DOHH2 (cell line): ENCODE data around the gene KIT.

ENCODE experiments used
- H3F3A ChIP-seq: fragments of 200-600 bp; sonication (generic), shearing (Covaris generic); 2 replicates; pipeline ENCODE4 v1.6.0; 2016; ENCODE audit warnings: antibody characterized with exemption, mild to moderate bottlenecking; ENCODE audit not compliant: control insufficient read depth, insufficient read depth
- H3K27ac ChIP-seq: fragments of 200-600 bp; sonication (generic); 2 replicates; pipeline ENCODE4 v1.5.1; 2014; ENCODE audit warnings: low read depth, mild to moderate bottlenecking, low read length, moderate library complexity
- H3K27me3 ChIP-seq: fragments of 200-600 bp; sonication (generic); 2 replicates; pipeline ENCODE4 v1.6.1; 2014; ENCODE audit warnings: mild to moderate bottlenecking, low read length, mixed read lengths; ENCODE audit not compliant: control insufficient read depth
- H3K36me3 ChIP-seq: fragments of 200-600 bp; sonication (generic); 2 replicates; pipeline ENCODE4 v1.6.1; 2014; ENCODE audit warnings: mild to moderate bottlenecking, low read length, moderate library complexity, mixed read lengths; ENCODE audit not compliant: control insufficient read depth
- H3K4me1 ChIP-seq: fragments of 200-600 bp; sonication (generic); 2 replicates; pipeline ENCODE4 v1.6.1; 2014; ENCODE audit warnings: mild to moderate bottlenecking, low read length, mixed read lengths; ENCODE audit not compliant: control insufficient read depth
- H3K4me2 ChIP-seq: fragments of 200-600 bp; sonication (generic); 2 replicates; pipeline ENCODE4 v1.6.0; 2014; ENCODE audit warnings: mild to moderate bottlenecking, low read length, moderate library complexity
- H3K4me3 ChIP-seq: fragments of 200-600 bp; sonication (generic); 2 replicates; pipeline ENCODE4 v1.5.1; 2014; ENCODE audit warnings: mild to moderate bottlenecking, low read length, mixed read lengths
- H3K79me2 ChIP-seq: fragments of 200-600 bp; sonication (generic); 2 replicates; pipeline ENCODE4 v1.6.1; 2014; ENCODE audit warnings: mild to moderate bottlenecking, low read length, mixed read lengths; ENCODE audit not compliant: control insufficient read depth
- H3K9me2 ChIP-seq: fragments of 200-600 bp; sonication (generic); replicated peaks from 2 replicates; pipeline ENCODE4 v1.6.1; 2014; ENCODE audit warnings: mild to moderate bottlenecking, low read length, mixed read lengths; ENCODE audit not compliant: control insufficient read depth
- H3K9me3 ChIP-seq: fragments of 200-600 bp; sonication (generic); 2 replicates; pipeline ENCODE4 v1.6.1; 2014; ENCODE audit warnings: antibody characterized with exemption, low read length, mixed read lengths; ENCODE audit not compliant: control insufficient read depth, insufficient read depth
- H4K20me1 ChIP-seq: fragments of 200-600 bp; sonication (generic); 2 replicates; pipeline ENCODE4 v1.6.0; 2014; ENCODE audit warnings: low read depth, mild to moderate bottlenecking, antibody characterized with exemption, low read length, moderate library complexity; ENCODE audit not compliant: control insufficient read depth, insufficient read depth
- EZH2phosphoT487 ChIP-seq: fragments of 200-600 bp; sonication (generic); IDR thresholded peaks from 2 replicates; pipeline ENCODE4 v1.6.1; 2017; ENCODE audit warnings: borderline replicate concordance, mild to moderate bottlenecking, antibody characterized with exemption, low read length, moderate library complexity, mixed read lengths
- TF ChIP-seq, protein P1 (sequence below): fragments of 200-600 bp; sonication (generic); IDR thresholded peaks from one replicate; pipeline ENCODE4 v1.5.1; 2014; ENCODE audit warnings: antibody characterized with exemption, mild to moderate bottlenecking, low read depth, low read length; ENCODE audit not compliant: poor library complexity, severe bottlenecking

KIT gene

DNA sequence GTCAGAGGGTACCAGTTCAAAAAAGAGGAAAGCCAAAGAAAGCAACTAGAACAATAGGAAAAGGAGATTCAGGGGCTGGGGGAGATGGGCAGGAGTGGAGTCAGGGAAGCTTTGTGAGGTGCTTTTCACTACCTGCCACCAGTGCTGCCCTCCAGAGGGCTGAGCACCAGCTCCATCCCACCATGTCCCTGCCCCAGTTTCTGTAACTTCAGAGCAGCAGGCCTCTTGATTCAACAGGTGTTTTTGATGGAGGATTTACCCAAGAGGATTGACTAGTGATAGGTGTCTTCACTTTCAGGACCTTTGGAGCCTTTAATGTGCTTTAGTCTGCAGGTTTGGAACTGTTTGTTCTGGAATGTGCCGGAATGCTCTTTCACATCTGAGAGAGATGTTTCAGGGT, 12.1 kb downstream of the KIT start:
- no peaks in the 10 kb centered on the region for H3K36me3 ChIP-seq
- H4K20me1 ChIP-seq: no peaks in the 10 kb centered on the region
- no peak overlapping the region for H3K27ac ChIP-seq
- H3K4me3 ChIP-seq: no peak overlapping the region
- H3K9me3 ChIP-seq: no peaks in the 10 kb centered on the region
- H3K79me2 ChIP-seq: no peaks in the 10 kb centered on the region
- no peaks in the 10 kb centered on the region for H3K9me2 ChIP-seq
- no peak overlapping the region for H3K4me2 ChIP-seq
- no peaks in the 10 kb centered on the region for H3K4me1 ChIP-seq
- TF ChIP-seq, protein P1, sequence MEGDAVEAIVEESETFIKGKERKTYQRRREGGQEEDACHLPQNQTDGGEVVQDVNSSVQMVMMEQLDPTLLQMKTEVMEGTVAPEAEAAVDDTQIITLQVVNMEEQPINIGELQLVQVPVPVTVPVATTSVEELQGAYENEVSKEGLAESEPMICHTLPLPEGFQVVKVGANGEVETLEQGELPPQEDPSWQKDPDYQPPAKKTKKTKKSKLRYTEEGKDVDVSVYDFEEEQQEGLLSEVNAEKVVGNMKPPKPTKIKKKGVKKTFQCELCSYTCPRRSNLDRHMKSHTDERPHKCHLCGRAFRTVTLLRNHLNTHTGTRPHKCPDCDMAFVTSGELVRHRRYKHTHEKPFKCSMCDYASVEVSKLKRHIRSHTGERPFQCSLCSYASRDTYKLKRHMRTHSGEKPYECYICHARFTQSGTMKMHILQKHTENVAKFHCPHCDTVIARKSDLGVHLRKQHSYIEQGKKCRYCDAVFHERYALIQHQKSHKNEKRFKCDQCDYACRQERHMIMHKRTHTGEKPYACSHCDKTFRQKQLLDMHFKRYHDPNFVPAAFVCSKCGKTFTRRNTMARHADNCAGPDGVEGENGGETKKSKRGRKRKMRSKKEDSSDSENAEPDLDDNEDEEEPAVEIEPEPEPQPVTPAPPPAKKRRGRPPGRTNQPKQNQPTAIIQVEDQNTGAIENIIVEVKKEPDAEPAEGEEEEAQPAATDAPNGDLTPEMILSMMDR: no peak
- TF ChIP-seq EZH2phosphoT487: no peak
- no peaks in the 10 kb centered on the region for H3F3A ChIP-seq
- H3K27me3 ChIP-seq: no peaks in the 10 kb centered on the region

DNA sequence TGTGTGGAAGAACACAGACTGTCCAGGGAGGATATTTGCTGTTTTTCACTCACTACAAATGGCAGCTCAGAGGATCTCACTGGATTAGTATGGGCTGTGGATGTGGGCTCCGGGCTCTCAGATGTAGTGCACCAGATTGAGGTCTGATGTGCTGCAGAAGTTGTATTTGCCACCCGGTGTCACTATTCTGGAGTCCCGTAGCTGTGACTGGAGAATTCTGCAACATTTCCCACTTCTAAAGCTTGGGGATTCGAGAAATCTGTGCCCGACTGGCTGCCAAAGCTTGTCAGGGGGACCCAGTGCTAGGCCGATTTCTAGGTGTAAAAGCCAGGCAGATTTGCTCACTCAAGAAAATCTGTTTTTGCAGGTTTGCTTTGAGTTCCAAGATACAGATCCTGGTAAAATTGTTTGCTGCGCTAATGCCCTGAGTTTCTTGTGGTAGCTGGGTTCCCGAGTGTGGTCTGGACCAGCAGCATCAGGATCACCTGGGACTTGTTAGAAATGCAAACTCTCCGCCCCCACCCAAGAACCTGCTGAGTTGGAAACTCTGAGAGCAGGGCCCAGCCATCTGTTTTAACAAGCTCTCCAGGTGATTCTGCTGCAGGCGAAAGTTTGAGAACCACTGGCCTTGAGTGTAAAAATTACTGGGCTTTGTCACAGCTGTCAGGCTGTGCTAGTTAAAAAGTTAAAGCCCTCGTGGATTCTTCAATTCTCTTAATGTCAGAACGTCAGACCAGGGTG, 18.1 kb downstream of the KIT start:
- Histone ChIP-seq H3K9me2 (no peaks in the 10 kb centered on the region), H3K27ac (no peak overlapping the region), H3K4me1 (no peaks in the 10 kb centered on the region), H3K4me3 (no peak overlapping the region), H3K9me3 (no peaks in the 10 kb centered on the region), H3K36me3 (no peaks in the 10 kb centered on the region), H3K27me3 (0 out of 2 replicates have a peak, but pooled peaks cover 3% of the 10 kb centered on the region), H3F3A (no peaks in the 10 kb centered on the region), H3K79me2 (no peaks in the 10 kb centered on the region), H3K4me2 (no peak overlapping the region), H4K20me1 (no peaks in the 10 kb centered on the region)
- TF ChIP-seq EZH2phosphoT487: no peak
- TF ChIP-seq, protein P1: no peak

DNA sequence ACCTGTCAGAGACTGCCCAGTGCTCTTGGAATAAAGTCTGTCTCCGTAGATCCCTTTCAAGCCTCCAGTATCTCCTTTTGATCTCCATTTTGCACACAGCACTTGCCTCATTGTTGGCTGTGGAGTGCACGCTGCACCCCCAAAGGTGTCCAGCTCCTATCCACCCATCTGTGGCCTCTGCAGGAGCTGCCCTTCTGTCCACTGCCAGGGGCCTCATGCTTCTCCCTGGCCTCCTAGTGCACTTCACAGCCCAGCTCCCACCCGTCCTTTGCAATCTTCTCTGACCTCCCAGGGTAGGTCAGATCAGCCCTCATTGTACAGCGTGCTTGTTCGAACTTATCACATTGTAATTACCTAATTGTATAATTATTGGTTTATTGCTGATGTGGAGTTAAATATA, 18.9 kb downstream of the KIT start:
- Histone ChIP-seq H3K79me2 (no peaks in the 10 kb centered on the region), H3K4me2 (no peak overlapping the region), H3K4me1 (no peaks in the 10 kb centered on the region), H3K9me3 (no peaks in the 10 kb centered on the region), H3K27me3 (0 out of 2 replicates have a peak, but pooled peaks cover 3% of the 10 kb centered on the region), H4K20me1 (no peaks in the 10 kb centered on the region), H3K27ac (no peak overlapping the region), H3K36me3 (no peaks in the 10 kb centered on the region), H3K4me3 (no peak overlapping the region), H3F3A (no peaks in the 10 kb centered on the region), H3K9me2 (no peaks in the 10 kb centered on the region)
- TF ChIP-seq, protein P1: no peak
